Type B pancreatic cell (in vitro differentiated cells): ENCODE results near the gene MIA3. TPM values are rescaled to one million over a fixed set of nuclear protein-coding genes. Genes with fewer than 3 reads are reported as not detected.
"Not testable (repeated sequence)": the region's sequence is repeated elsewhere in the genome, so short reads cannot be mapped to it uniquely, and the experiment has no call there.

ENCODE experiments used
- DNase-seq: peaks from one replicate; pipeline ENCODE4 v3.0.0; 2021; ENCODE audit warnings: mixed read lengths; ENCODE audit not compliant: unreplicated experiment; ENCODE audit errors: extremely low spot score
- H3K27ac Mint-ChIP-seq: 2 replicates; pipeline ENCODE4 v1.8.0; 2021; ENCODE audit warnings: mild to moderate bottlenecking, mixed read lengths
- H3K27me3 Mint-ChIP-seq: 2 replicates; pipeline ENCODE4 v1.8.0; 2021; ENCODE audit warnings: mixed read lengths
- H3K36me3 Mint-ChIP-seq: 2 replicates; pipeline ENCODE4 v1.8.0; 2021; ENCODE audit warnings: mixed read lengths
- H3K4me1 Mint-ChIP-seq: one replicate; pipeline ENCODE4 v1.8.0; 2021; ENCODE audit warnings: mixed read lengths; ENCODE audit not compliant: unreplicated experiment
- H3K4me3 Mint-ChIP-seq: 2 replicates; pipeline ENCODE4 v1.8.0; 2021; ENCODE audit warnings: mild to moderate bottlenecking, mixed read lengths
- H3K9me3 Mint-ChIP-seq: 2 replicates; pipeline ENCODE4 v1.8.0; 2021; ENCODE audit warnings: mixed read lengths
- total RNA-seq: library from RNA; stranded (reverse); gene quantifications from 2 replicates; pipeline ENCODE4 v1.2.1, GENCODE V29; 2021; ENCODE audit warnings: low replicate concordance
- TF ChIP-seq, protein P1 (sequence below): fragments of 200-600 bp; sonication (generic); conservative IDR thresholded peaks from 2 replicates; pipeline ENCODE4 v1.5.0; 2021; ENCODE audit warnings: antibody characterized with exemption, mild to moderate bottlenecking

MIA3 gene
- total RNA-seq, 1 donor from 2014 or later = 78.6 TPM

- H3K4me1 Mint-ChIP-seq = peaks cover 9% of the 10 kb centered on the region
- no peak overlapping the region for H3K4me3 Mint-ChIP-seq
- no peak overlapping the region for H3K27ac Mint-ChIP-seq
- DNase-seq = no peak
- TF ChIP-seq, protein P1, sequence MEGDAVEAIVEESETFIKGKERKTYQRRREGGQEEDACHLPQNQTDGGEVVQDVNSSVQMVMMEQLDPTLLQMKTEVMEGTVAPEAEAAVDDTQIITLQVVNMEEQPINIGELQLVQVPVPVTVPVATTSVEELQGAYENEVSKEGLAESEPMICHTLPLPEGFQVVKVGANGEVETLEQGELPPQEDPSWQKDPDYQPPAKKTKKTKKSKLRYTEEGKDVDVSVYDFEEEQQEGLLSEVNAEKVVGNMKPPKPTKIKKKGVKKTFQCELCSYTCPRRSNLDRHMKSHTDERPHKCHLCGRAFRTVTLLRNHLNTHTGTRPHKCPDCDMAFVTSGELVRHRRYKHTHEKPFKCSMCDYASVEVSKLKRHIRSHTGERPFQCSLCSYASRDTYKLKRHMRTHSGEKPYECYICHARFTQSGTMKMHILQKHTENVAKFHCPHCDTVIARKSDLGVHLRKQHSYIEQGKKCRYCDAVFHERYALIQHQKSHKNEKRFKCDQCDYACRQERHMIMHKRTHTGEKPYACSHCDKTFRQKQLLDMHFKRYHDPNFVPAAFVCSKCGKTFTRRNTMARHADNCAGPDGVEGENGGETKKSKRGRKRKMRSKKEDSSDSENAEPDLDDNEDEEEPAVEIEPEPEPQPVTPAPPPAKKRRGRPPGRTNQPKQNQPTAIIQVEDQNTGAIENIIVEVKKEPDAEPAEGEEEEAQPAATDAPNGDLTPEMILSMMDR = no peak
- no peaks in the 10 kb centered on the region for H3K9me3 Mint-ChIP-seq
- H3K27me3 Mint-ChIP-seq = no peaks in the 10 kb centered on the region
- H3K36me3 Mint-ChIP-seq = no peaks in the 10 kb centered on the region
Observed at GRCh38 chr1:222594789-222595188, 23.1 kb upstream of the MIA3 start.

- no peaks in the 10 kb centered on the region for H3K27me3 Mint-ChIP-seq
- DNase-seq = no peak
- TF ChIP-seq, protein P1 = no peak
- no peaks in the 10 kb centered on the region for H3K36me3 Mint-ChIP-seq
- no peak overlapping the region for H3K27ac Mint-ChIP-seq
- H3K4me3 Mint-ChIP-seq = no peak overlapping the region
- H3K9me3 Mint-ChIP-seq = no peaks in the 10 kb centered on the region
- H3K4me1 Mint-ChIP-seq = no peaks in the 10 kb centered on the region
Observed at GRCh38 chr1:222596696-222597095, 21.2 kb upstream of the MIA3 start.

DNA sequence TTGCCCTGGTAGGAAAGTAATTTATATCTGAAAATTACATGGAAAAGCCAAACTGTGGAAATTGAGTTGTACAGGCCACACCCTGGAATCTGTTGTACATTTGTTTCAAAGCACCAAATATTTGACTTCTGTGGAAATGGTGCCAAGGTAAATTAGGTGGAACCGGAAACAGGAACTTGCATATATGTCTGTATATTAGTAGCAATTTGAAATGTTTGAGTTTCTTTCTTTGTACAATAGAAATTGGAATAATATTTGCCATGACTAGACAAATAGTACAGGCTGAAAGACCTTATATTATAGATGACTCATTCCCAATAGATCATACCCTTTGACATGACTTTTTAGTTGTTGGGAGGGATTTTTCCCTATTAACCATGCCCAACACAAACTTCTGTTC, 17.6 kb upstream of the MIA3 start:
- no peaks in the 10 kb centered on the region for H3K9me3 Mint-ChIP-seq
- H3K27ac Mint-ChIP-seq = no peak overlapping the region
- H3K4me1 Mint-ChIP-seq = no peaks in the 10 kb centered on the region
- H3K27me3 Mint-ChIP-seq = no peaks in the 10 kb centered on the region
- no peak overlapping the region for H3K4me3 Mint-ChIP-seq
- no peak for DNase-seq
- TF ChIP-seq, protein P1 = no peak
- H3K36me3 Mint-ChIP-seq = no peaks in the 10 kb centered on the region

DNA sequence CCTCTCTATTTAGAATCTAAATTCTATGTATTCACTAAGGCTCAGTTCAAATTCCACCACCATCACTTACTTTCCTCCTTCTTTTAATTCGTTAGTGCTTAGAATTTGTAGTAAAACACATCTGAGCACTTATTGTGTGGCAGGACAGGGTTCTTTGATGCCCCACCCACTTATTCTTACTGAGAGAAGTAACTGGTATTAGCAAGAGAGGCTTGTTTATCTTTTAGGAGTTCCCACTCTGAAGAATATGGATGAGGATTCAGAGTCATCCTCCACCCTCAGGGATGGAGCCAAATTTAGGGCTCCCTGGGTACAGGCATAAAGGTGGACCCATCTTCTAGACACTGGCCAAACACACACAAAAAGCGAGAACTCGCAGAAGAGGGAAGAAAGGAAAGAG, 16.6 kb upstream of the MIA3 start:
- TF ChIP-seq, protein P1 = no peak
- H3K36me3 Mint-ChIP-seq = no peaks in the 10 kb centered on the region
- no peak overlapping the region for H3K4me3 Mint-ChIP-seq
- H3K27ac Mint-ChIP-seq = no peak overlapping the region
- no peaks in the 10 kb centered on the region for H3K4me1 Mint-ChIP-seq
- DNase-seq = no peak
- no peaks in the 10 kb centered on the region for H3K27me3 Mint-ChIP-seq
- H3K9me3 Mint-ChIP-seq = no peaks in the 10 kb centered on the region

- TF ChIP-seq, protein P1 = no peak
- Mint-ChIP-seq H3K4me1 (no peaks in the 10 kb centered on the region), H3K27ac (no peak overlapping the region), H3K9me3 (no peaks in the 10 kb centered on the region), H3K27me3 (peaks cover 13% of the 10 kb centered on the region), H3K36me3 (no peaks in the 10 kb centered on the region), H3K4me3 (no peak overlapping the region)
- no peak for DNase-seq
Observed at GRCh38 chr1:222606757-222607156, 11.1 kb upstream of the MIA3 start.

DNA sequence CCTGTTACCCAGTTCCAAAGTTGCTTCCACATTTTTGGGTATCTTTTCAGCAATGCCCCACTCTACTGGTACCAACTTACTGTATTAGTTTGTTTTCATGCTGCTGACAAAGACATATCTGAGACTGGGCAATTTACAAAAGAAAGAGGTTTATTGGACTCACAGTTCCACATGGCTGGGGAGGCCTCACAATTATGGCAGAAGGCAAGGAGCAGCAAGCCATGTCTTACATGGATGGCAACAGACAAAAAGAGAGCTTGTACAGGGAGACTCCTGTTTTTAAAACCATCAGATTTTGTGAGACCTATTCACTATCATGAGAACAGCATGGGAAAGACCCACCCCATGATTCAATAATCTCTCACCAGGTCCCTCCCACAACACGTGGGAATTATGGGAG, 8.8 kb upstream of the MIA3 start:
- H3K27ac Mint-ChIP-seq, H3K4me3 Mint-ChIP-seq, H3K4me1 Mint-ChIP-seq, H3K9me3 Mint-ChIP-seq, DNase-seq, H3K36me3 Mint-ChIP-seq: not testable (repeated sequence)
- H3K27me3 Mint-ChIP-seq = peaks cover 30% of the 10 kb centered on the region
